MM.1S (cell line): ENCODE measurements around the gene CACNG6.

Experiments used
- EZH2 ChIP-seq: fragments of 300-600 bp; sonication (generic); optimal IDR thresholded peaks from 2 replicates; pipeline ENCODE3; 2017; ENCODE audit warnings: low read depth, mild to moderate bottlenecking, antibody characterized with exemption, low read length, mixed read lengths
- TF ChIP-seq, protein P1 (sequence below): fragments of 300-600 bp; sonication (generic); IDR thresholded peaks from 2 replicates; pipeline ENCODE4 v1.5.1; 2016; ENCODE audit warnings: antibody characterized with exemption, low read length, mixed read lengths

DNA sequence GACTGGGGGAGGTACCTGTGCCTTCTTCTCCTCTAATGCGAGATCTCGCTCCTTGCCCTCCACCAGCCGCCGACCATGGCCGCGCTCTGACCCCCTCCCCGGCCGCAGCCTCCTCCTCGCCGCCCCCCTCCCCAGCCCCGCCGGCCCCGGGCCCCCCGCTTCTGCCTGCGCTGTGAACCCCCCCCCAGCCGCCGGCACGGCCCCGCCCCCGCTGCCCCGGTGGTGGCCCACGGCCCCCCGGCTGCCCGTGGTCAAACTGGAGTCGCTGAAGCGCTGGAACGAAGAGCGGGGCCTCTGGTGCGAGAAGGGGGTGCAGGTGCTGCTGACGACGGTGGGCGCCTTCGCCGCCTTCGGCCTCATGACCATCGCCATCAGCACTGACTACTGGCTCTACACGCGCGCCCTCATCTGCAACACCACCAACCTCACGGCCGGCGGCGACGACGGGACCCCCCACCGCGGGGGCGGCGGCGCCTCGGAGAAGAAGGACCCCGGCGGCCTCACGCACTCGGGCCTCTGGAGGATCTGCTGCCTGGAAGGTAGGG lies 28.5 kb upstream of the CACNG6 start, which contains the start of gene CACNG8:
- TF ChIP-seq, protein P1, sequence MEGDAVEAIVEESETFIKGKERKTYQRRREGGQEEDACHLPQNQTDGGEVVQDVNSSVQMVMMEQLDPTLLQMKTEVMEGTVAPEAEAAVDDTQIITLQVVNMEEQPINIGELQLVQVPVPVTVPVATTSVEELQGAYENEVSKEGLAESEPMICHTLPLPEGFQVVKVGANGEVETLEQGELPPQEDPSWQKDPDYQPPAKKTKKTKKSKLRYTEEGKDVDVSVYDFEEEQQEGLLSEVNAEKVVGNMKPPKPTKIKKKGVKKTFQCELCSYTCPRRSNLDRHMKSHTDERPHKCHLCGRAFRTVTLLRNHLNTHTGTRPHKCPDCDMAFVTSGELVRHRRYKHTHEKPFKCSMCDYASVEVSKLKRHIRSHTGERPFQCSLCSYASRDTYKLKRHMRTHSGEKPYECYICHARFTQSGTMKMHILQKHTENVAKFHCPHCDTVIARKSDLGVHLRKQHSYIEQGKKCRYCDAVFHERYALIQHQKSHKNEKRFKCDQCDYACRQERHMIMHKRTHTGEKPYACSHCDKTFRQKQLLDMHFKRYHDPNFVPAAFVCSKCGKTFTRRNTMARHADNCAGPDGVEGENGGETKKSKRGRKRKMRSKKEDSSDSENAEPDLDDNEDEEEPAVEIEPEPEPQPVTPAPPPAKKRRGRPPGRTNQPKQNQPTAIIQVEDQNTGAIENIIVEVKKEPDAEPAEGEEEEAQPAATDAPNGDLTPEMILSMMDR, result no peak
- TF ChIP-seq EZH2, result no peak
